ENCODE results near the gene ETV2.
"Not testable (repeated sequence)": the region's sequence is repeated elsewhere in the genome, so short reads cannot be mapped to it uniquely, and the experiment has no call there.

The ETV2 gene, protein sequence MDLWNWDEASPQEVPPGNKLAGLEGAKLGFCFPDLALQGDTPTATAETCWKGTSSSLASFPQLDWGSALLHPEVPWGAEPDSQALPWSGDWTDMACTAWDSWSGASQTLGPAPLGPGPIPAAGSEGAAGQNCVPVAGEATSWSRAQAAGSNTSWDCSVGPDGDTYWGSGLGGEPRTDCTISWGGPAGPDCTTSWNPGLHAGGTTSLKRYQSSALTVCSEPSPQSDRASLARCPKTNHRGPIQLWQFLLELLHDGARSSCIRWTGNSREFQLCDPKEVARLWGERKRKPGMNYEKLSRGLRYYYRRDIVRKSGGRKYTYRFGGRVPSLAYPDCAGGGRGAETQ

DNA sequence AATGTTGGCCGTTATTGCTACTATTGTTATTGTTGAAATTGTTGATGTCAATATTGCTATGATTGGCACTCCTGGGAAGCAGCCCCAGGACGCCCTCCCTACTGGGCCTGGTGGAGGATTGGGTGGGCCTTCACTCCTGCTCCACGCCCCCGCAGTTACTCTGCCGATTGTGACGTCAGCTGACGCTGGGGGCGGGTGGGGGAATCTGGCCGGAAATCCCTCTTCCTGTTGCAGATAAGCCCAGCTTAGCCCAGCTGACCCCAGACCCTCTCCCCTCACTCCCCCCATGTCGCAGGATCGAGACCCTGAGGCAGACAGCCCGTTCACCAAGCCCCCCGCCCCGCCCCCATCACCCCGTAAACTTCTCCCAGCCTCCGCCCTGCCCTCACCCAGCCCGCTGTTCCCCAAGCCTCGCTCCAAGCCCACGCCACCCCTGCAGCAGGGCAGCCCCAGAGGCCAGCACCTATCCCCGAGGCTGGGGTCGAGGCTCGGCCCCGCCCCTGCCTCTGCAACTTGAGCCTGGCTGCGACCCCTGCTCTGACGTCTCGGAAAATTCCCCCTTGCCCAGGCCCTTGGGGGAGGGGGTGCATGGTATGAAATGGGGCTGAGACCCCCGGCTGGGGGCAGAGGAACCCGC is at the start of gene ETV2:
ETV2 (plus strand) TSS at position 231 of the 637 bp plus-strand sequence. CDS start 716 bp downstream, outside the sequence.
- in situ Hi-C loops (cut with HindIII; ENCODE audit: low pct_ligation_motif_present, low sequenced_read_pairs) = no loop called here
- TF ChIP-seq, protein P1, sequence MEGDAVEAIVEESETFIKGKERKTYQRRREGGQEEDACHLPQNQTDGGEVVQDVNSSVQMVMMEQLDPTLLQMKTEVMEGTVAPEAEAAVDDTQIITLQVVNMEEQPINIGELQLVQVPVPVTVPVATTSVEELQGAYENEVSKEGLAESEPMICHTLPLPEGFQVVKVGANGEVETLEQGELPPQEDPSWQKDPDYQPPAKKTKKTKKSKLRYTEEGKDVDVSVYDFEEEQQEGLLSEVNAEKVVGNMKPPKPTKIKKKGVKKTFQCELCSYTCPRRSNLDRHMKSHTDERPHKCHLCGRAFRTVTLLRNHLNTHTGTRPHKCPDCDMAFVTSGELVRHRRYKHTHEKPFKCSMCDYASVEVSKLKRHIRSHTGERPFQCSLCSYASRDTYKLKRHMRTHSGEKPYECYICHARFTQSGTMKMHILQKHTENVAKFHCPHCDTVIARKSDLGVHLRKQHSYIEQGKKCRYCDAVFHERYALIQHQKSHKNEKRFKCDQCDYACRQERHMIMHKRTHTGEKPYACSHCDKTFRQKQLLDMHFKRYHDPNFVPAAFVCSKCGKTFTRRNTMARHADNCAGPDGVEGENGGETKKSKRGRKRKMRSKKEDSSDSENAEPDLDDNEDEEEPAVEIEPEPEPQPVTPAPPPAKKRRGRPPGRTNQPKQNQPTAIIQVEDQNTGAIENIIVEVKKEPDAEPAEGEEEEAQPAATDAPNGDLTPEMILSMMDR (IDR thresholded peaks at IDR 0.05; ENCODE audit: low read depth, low read length, missing control alignments) = no peak
- peaks cover 18% of the 10 kb centered on the region for H3K36me3 ChIP-seq (replicated peaks)
- H3K27me3 ChIP-seq (replicated peaks) = no peaks in the 10 kb centered on the region
- peak; percentile 40 for DNase-seq
- peak within 1 kb of the TSS; percentile 20 for H3K4me3 ChIP-seq (ENCODE audit: low read depth, low read length)
- no peak within 1 kb of the TSS for H3K27ac ChIP-seq

DNA sequence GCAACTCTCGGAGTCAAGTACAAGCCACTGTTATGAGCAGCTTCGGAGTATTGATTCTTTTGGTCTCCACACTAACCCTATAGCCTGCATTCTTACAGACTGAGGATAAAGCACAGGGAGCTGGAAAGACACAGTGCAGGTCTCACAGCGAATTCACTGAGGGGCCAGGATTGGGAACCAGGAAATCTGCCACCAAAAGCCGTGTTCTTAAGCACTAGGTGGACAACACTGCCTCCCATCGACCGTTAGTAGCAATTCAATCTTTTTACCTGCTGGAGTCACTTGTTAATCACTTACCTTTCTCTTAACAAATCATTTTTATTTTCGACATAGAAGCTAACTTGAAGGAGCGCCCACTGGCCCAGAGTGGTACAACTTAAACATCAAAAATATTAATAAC is 49.3 kb upstream of the ETV2 start:
- no peaks in the 10 kb centered on the region for H3K36me3 ChIP-seq (replicated peaks)
- H3K27ac ChIP-seq = no peak overlapping the region
- no peaks in the 10 kb centered on the region for H3K27me3 ChIP-seq (replicated peaks)
- TF ChIP-seq, protein P1 (IDR thresholded peaks at IDR 0.05; ENCODE audit: low read depth, low read length, missing control alignments) = peak; percentile 57
- DNase-seq = no peak
- in situ Hi-C loops (cut with HindIII; ENCODE audit: low pct_ligation_motif_present, low sequenced_read_pairs) = no loop called here
- no peak overlapping the region for H3K4me3 ChIP-seq (ENCODE audit: low read depth, low read length)

DNA sequence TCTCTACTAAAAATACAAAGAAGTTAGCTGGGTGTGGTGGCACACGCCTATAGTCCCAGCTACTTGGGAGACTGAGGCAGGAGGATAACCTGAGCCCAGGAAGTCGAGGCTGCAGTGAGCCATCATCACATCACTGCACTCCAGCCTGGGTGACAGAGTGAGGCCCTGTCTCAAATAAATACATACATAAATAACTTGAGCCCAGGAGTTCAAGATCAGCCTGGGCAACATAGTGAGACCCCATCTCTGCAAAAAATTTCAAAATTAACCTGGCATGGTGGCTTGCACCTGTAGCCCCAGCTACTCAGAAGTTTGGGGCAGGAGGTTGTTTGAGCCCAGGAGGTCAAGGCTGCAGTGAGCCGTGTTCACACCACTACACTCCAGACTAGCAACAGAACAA is 46.5 kb upstream of the ETV2 start:
- H3K27me3 ChIP-seq (replicated peaks); DNase-seq; H3K27ac ChIP-seq; H3K4me3 ChIP-seq (ENCODE audit: low read depth, low read length); in situ Hi-C loops (cut with HindIII; ENCODE audit: low pct_ligation_motif_present, low sequenced_read_pairs); H3K36me3 ChIP-seq (replicated peaks): not testable (repeated sequence)

DNA sequence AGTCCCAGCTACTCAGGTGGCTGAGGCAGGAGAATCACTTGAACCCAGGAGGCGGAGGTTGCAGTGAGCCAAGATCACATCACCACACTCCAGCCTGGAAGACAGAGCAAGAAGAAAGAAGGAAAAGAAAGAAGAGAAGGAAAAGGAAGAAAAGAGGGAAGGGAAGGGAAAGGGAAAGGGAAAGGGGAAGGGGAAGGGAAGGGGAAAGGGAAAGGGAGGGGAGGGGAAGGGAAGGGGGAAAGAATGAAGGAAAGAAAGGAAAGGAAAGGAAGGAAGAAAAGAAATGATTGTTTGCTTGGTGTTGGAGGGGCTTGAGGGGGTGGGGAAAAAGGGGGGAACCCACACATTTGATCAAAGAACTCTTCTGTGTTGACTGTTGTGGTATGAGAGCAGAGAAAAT is 45.6 kb upstream of the ETV2 start:
- H3K4me3 ChIP-seq (ENCODE audit: low read depth, low read length) = no peak overlapping the region
- DNase-seq = no peak
- no peak overlapping the region for H3K27ac ChIP-seq
- no peaks in the 10 kb centered on the region for H3K36me3 ChIP-seq (replicated peaks)
- TF ChIP-seq, protein P1 (IDR thresholded peaks at IDR 0.05; ENCODE audit: low read depth, low read length, missing control alignments) = no peak
- in situ Hi-C loops (cut with HindIII; ENCODE audit: low pct_ligation_motif_present, low sequenced_read_pairs) = no loop called here
- no peaks in the 10 kb centered on the region for H3K27me3 ChIP-seq (replicated peaks)

DNA sequence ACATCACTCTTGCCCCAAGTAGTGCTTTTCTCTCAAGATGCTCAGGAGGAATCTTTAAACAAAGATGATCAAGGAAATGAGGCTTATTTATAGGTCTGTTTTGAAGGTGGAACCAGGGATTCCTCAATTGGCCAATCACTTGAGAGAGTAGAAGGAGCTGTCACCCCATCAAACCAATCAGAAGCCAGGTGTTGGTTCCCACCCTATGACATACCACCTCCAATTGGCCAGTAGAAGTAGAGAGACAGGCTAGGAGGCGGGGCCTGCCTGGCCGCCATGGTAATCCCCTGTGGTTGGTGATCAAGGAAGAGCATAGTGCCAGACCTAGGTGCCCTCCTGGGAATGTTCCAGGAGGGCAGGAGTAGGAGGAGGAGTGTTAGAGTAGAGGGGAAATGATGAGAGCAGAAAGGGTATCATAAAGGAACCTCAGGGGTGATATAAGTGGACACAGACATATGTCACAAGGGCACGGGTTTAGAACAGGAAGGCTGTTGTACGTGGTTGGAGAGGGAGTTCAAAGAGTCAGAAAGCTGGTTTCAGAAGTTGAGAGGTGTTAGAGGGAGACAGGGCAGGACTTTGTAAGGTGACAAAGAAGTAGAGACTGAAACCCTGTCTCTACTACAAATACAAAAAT is 45.1 kb upstream of the ETV2 start:
- TF ChIP-seq, protein P1 (IDR thresholded peaks at IDR 0.05; ENCODE audit: low read depth, low read length, missing control alignments) = no peak
- H3K4me3 ChIP-seq (ENCODE audit: low read depth, low read length) = no peak overlapping the region
- H3K27ac ChIP-seq = no peak overlapping the region
- in situ Hi-C loops (cut with HindIII; ENCODE audit: low pct_ligation_motif_present, low sequenced_read_pairs) = no loop called here
- no peaks in the 10 kb centered on the region for H3K27me3 ChIP-seq (replicated peaks)
- no peaks in the 10 kb centered on the region for H3K36me3 ChIP-seq (replicated peaks)
- DNase-seq = no peak

DNA sequence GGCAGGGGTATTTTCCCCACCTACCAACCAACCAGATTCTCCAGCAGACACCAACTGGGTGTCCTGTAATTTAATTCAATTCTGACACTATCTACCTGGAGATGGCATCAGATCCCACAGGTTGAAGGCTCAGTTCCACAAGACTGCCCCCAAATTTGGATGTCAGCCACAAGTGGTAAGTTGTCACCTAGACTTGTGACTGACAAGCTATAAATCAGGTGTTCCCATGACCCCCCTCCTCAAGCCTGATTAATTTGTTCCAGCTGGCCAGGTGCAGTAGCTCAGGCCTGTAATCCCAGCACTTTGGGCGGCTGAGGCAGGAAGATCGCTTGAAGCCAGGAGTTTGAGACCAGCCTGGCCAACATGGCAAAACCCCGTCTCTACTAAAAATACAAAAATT is 39.6 kb upstream of the ETV2 start:
- Histone ChIP-seq H3K36me3 (replicated peaks) (no peaks in the 10 kb centered on the region), H3K27me3 (replicated peaks) (no peaks in the 10 kb centered on the region), H3K27ac (no peak overlapping the region), H3K4me3 (ENCODE audit: low read depth, low read length) (no peak overlapping the region)
- in situ Hi-C loops (cut with HindIII; ENCODE audit: low pct_ligation_motif_present, low sequenced_read_pairs) = no loop called here
- TF ChIP-seq, protein P1 (IDR thresholded peaks at IDR 0.05; ENCODE audit: low read depth, low read length, missing control alignments) = no peak
- DNase-seq = no peak

DNA sequence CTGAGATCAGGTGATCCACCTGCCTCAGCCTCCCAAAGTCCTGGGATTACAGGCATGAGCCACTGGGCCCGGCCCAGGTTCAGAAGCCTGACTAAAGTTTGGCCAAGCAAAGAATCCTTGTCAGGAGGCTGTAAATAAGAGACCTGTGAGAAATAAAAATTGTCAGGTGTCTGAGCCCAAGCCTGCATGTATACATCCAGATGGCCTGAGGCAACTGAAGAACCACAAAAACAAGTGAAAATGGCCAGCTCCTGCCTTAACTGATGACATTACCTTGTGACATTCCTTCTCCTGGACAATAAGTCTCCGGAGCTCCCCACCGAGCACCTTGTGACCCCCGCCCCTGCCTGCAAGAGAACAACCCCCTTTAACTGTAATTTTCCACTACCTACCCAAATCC is 37.1 kb upstream of the ETV2 start:
- in situ Hi-C loops (cut with HindIII; ENCODE audit: low pct_ligation_motif_present, low sequenced_read_pairs); H3K27ac ChIP-seq; H3K36me3 ChIP-seq (replicated peaks); H3K4me3 ChIP-seq (ENCODE audit: low read depth, low read length); DNase-seq; H3K27me3 ChIP-seq (replicated peaks): not testable (repeated sequence)

DNA sequence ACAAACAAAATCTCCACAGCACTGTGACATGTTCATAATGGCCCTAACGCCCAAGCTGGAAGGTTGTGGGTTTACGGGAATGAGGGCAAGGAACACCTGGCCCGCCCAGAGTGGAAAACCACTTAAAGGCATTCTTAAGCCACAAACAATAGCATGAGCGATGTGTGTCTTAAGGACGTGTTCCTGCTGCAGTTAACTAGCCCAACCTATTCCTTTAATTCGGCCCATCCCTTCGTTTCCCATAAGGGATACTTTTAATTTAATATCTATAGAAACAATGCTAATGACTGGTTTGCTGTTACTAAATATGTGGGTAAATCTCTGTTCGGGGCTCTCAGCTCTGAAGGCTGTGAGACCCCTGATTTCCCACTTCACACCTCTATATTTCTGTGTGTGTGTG is 34.4 kb upstream of the ETV2 start:
- in situ Hi-C loops (cut with HindIII; ENCODE audit: low pct_ligation_motif_present, low sequenced_read_pairs); H3K4me3 ChIP-seq (ENCODE audit: low read depth, low read length); DNase-seq; H3K27ac ChIP-seq; H3K27me3 ChIP-seq (replicated peaks); H3K36me3 ChIP-seq (replicated peaks): not testable (repeated sequence)

All from brain microvascular endothelial cell (primary cell).